Ramos (cell line): ENCODE data around the gene PSMD7.

Experiments
- in situ Hi-C: fragments of 300-500 bp; cut with MboI; formaldehyde crosslinking; loops from one replicate; pipeline ENCODE4 v1.14.3; 2022; ENCODE audit warnings: low sequenced_read_pairs; ENCODE audit not compliant: unreplicated experiment

PSMD7 gene

GRCh38 chr16:74296432-74297144 is at the start of gene PSMD7:
Gene PSMD7 (plus strand): TSS chr16:74296814. CDS start chr16:74296915, 101 bp downstream.
- in situ Hi-C loops = no loop called here

DNA sequence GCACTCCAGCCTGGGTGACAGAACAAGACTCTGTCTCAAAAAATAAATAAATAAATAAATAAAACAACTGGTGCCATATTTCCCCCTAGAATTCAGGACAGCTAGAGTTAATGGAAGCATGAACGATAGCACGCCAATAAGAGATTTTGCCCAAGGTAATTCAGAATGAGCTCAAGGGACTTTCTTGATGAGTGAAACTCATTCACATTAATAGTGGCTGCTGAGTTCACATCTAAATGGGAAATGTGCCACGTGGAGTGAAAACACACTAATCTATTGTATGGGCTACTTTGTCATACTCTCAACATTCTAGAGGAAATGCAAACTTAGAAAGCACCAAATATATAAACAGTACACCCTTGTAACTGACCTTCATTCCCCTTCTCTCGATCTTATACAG is 47.4 kb upstream of the PSMD7 start:
- in situ Hi-C loops = no loop called here

DNA sequence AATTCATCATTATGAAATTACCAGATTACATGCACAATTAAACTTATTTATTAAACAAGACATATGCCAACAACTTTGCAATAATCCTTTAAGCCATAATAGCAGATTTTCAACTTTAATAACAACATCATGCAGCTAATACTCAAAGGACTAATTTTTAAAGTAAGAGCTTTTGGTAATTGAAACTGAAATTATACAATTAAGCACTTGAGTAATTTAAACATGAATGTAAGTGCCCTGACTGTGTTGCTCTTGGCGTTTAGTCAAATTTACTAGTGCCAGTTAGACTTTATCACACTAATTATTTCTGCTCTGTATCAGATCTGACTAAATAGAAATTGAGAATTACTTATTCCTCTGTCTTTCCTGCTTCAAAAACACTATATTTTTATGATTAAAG is 46.8 kb upstream of the PSMD7 start:
- in situ Hi-C loops = no loop called here

GRCh38 chr16:74252329-74252728 is 44.3 kb upstream of the PSMD7 start:
- in situ Hi-C loops = no loop called here

DNA sequence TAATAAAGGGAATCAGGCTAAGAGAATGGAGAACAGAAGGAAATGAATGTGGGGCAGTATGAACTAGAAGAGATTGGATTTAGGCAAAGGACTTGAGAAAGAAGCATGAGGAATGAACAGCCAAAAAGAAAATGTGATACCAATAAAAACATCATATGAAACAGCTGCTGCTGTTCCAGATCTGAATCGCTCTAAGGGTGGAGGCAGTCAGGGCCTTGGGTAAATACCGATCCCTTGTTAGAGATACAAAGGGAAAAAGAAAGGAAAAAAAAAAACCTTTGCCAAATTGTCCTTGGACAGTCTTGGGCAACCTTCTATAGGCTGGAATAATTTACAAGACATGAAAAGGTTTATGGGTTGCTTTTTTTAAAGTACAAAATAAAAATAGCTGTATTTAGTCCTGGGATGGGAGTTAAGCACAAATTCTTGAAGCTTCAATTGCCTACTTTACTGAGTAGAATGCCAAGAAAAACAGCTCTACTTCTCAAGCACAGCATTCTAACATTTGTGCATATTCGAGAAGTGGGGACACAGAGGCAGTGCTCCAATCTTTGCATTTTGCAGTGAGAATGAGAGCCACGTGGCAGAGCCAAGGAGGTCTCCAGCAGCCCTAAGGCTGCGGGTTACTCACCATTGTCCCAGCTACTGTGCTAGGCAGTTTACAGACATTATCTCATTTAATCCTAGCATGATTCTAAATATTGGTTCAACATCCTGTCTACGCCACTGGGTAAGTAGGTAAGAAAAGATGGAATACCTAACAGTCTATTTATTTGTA is 43.3 kb upstream of the PSMD7 start:
- in situ Hi-C loops = no loop called here

GRCh38 chr16:74257061-74257460 is 39.6 kb upstream of the PSMD7 start:
- in situ Hi-C loops = no loop called here

- in situ Hi-C loops = no loop called here
Observed at GRCh38 chr16:74261068-74261467, 35.5 kb upstream of the PSMD7 start.

GRCh38 chr16:74264811-74265210 is 31.8 kb upstream of the PSMD7 start:
- in situ Hi-C loops = no loop called here

DNA sequence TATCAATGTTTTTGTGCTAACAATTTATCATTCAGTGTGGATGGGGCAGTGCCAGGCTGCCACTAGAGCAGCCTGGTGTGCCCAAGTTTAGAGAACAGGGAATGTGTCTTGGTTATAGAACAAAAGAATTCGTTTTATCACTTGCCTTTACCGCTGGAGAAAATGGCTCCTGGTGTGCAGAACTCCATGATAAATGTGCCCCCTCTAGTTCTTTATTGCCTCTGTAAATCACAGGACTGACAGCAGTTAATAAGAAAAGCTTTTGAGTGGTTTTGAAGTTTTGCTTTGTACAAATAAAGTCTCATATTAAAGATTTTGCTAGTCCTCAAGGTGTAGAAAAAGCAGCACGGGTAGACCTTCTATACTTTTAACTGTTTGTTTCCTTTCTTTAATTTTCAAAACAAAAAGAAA is 28.2 kb upstream of the PSMD7 start:
- in situ Hi-C loops = no loop called here

GRCh38 chr16:74271872-74272271 is 24.7 kb upstream of the PSMD7 start:
- in situ Hi-C loops = no loop called here

DNA sequence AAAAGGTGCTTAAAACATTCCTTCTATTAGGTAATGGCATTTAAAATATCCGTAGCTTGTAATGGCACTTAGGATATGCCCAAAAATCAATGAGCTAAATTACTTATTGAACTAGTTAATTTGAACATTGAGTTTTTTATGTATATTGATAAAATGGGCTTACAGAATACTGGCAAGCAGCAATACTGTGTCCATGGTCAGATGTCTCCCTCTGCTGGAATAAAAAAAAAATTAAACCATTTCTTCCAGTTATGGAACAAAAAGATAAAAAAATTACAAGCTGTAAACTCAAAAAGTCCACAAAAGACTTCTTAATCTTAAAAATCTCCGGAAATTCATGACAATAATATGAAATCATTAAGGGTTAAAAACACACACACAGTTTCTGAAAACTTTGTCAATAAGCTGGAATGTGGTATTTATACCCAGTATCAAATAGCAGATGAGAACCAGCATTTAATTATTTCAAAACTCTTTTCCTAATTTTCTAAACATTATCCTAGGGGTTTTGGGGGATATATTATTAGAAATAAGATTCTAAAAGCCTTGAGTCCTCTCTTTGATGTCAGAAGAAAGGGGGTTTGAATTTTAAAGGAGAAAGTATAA is 21.5 kb upstream of the PSMD7 start:
- in situ Hi-C loops = no loop called here

GRCh38 chr16:74275711-74276110 is 20.9 kb upstream of the PSMD7 start:
- in situ Hi-C loops = no loop called here

DNA sequence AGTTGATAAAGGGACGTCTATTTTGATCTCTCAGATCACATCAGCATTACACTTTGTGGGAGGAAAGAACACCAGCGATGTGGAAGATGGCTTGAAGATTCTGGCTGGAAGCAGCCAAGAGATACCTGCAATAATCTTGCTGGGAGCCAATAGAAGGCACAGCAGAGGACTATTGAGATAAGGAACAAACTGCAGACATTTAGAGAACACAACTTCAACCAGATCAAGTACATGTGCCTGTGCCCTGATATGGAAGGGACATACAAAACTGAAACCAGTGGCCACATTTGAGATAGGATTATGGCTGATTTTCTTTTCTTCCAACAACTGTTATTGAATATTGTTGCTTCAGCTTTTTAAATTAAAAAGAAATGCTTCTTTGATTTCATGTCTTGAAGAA is 18.6 kb upstream of the PSMD7 start:
- in situ Hi-C loops = no loop called here

DNA sequence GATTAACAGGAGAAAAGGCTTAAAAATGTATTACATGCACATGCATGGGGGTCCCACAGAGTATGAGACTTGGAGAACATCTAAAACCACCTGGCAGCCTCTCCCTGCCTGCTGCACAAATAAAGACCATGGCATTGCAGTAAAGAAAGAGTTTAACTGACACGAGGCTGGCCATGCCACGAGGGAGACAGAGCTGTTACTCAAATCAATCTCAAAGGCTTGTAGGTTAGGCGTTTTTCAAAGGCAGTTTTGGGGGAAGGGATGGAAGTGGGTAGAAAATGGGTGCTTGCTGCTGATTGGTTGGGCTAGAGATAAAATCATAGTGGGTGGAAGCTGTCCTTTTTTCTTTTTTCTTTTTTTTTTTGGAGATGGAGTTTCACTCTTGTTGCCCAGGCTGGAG is 17.3 kb upstream of the PSMD7 start:
- in situ Hi-C loops = no loop called here

DNA sequence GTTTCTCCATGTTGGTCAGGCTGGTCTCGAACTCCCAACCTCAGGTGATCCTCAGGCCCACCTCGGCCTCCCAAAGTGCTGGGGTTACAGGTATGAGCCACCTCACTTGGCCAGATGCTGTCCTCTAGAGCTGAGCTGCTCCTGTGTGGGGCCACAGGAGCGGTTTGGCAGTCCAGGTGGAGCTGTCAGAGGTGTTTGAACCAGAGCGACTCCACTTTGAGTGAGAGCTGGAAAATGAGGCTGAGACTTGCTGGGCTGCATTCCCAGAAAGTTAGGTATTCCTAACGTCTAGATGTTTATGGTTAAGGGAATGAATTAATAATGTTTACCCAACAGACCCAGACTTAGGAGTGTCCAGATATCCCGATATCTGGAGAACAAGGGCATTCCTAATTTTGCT is 16.8 kb upstream of the PSMD7 start:
- in situ Hi-C loops = no loop called here

DNA sequence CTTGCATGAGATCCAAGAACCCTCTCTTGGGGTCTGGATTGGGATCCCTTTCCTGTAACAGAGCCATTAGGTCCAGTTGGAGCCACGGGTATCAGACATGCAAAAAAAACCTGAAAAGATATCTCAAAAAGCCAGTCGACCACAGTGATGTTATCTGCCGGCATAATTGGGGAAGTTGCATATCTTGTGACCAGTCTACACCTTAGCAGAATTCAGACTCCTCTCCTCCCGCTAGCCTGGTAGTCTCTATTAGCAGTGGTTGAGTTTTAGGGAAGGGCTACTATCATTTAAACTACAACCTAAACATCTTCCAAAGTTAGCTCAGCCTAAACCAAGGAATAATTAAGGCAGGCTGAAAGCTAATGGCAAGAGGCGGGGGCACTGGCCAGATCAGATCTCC is 16.2 kb upstream of the PSMD7 start:
- in situ Hi-C loops = no loop called here

DNA sequence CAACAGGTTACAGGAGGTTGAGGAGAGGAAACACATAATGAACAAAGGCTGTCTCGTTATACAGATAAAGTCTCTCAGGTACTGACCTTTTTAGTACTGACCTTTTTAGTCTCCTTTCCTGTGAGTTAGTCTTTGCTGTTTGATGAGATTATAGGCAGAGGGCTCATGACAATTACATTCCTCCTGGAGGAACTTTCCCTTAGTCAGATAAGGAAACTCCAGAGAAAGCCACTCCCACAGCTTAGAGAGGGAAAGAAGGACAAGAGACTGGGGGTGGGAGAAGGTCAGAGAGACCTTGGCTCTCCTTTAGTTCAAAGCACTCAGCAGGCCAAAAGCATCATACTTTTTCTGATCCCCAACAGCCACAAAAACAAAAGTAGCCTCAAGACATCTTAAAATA is 15.3 kb upstream of the PSMD7 start:
- in situ Hi-C loops = no loop called here

GRCh38 chr16:74283716-74284115 is 12.9 kb upstream of the PSMD7 start:
- in situ Hi-C loops = no loop called here

DNA sequence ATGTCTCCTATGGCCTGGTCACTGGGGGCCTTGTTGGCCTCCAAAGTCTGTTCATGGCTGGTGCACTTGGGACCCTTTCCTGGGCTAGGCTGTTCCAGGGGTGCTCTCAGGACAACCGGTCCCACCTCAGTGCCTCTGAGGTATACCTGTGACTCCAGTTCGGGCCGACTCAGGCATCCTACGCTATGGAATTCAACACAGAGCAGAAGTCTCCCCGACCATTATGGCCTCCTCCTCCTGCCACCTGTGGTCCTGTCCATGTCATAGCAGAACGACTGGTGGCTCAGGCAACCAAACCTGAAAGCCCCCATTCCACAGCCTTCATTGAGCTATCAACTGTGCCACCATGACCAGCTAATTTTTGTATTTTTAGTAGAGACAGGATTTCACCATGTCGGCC is 8.5 kb upstream of the PSMD7 start:
- in situ Hi-C loops = no loop called here

- in situ Hi-C loops = no loop called here
Observed at GRCh38 chr16:74290356-74290755, 6.3 kb upstream of the PSMD7 start.

- in situ Hi-C loops = no loop called here
Observed at GRCh38 chr16:74291176-74291575, 5.4 kb upstream of the PSMD7 start.
